ENCODE data around the gene TTC23. TPM values are rescaled to one million over a fixed set of nuclear protein-coding genes. Genes with fewer than 3 reads are reported as not detected.

TTC23 gene
- total and polyA plus RNA-seq, 8 donors = 14.0 to 41.7 (median 36.2) TPM

GRCh38 chr15:99163271-99164062 is 85.9 kb downstream of the TTC23 start:
- no peaks in the 10 kb centered on the region for H3K4me1 ChIP-seq
- ATAC-seq = no peak
- intact Hi-C loops (cut with DNase I) = no loop called here

GRCh38 chr15:99158626-99159412 is 90.6 kb downstream of the TTC23 start:
- H3K27me3 ChIP-seq = no peaks in the 10 kb centered on the region
- ATAC-seq = no peak

More at GRCh38 chr15:99163271-99164062, 85.9 kb downstream of the TTC23 start:
- DNase-seq = no peak
- Histone ChIP-seq H3K4me3 (no peak overlapping the region), H3K27ac (no peak overlapping the region), H3K27me3 (no peaks in the 10 kb centered on the region), H3K9me3 (no peaks in the 10 kb centered on the region), H3K36me3 (peaks cover 0 to 13% of the 10 kb centered on the region in 2 donors)
- TF ChIP-seq, protein P1, sequence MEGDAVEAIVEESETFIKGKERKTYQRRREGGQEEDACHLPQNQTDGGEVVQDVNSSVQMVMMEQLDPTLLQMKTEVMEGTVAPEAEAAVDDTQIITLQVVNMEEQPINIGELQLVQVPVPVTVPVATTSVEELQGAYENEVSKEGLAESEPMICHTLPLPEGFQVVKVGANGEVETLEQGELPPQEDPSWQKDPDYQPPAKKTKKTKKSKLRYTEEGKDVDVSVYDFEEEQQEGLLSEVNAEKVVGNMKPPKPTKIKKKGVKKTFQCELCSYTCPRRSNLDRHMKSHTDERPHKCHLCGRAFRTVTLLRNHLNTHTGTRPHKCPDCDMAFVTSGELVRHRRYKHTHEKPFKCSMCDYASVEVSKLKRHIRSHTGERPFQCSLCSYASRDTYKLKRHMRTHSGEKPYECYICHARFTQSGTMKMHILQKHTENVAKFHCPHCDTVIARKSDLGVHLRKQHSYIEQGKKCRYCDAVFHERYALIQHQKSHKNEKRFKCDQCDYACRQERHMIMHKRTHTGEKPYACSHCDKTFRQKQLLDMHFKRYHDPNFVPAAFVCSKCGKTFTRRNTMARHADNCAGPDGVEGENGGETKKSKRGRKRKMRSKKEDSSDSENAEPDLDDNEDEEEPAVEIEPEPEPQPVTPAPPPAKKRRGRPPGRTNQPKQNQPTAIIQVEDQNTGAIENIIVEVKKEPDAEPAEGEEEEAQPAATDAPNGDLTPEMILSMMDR (IDR thresholded peaks at IDR 0.05) = no peak

GRCh38 chr15:99157456-99157855 is 91.9 kb downstream of the TTC23 start:
- ATAC-seq = no peak
- Histone ChIP-seq H3K4me3 (no peak overlapping the region), H3K36me3 (peaks cover 0 to 15% of the 10 kb centered on the region in 2 donors), H3K4me1 (no peaks in the 10 kb centered on the region), H3K9me3 (no peaks in the 10 kb centered on the region), H3K27ac (no peak overlapping the region), H3K27me3 (no peaks in the 10 kb centered on the region)
- no peak for DNase-seq
- TF ChIP-seq, protein P1 (IDR thresholded peaks at IDR 0.05) = no peak
- intact Hi-C loops (cut with DNase I) = no loop called here

More at GRCh38 chr15:99158626-99159412, 90.6 kb downstream of the TTC23 start:
- intact Hi-C loops (cut with DNase I) = no loop called here
- Histone ChIP-seq H3K36me3 (peaks cover 0 to 19% of the 10 kb centered on the region in 2 donors), H3K4me3 (no peak overlapping the region), H3K4me1 (no peaks in the 10 kb centered on the region), H3K9me3 (no peaks in the 10 kb centered on the region), H3K27ac (no peak overlapping the region)
- no peak for DNase-seq
- TF ChIP-seq, protein P1 (IDR thresholded peaks at IDR 0.05) = no peak

DNA sequence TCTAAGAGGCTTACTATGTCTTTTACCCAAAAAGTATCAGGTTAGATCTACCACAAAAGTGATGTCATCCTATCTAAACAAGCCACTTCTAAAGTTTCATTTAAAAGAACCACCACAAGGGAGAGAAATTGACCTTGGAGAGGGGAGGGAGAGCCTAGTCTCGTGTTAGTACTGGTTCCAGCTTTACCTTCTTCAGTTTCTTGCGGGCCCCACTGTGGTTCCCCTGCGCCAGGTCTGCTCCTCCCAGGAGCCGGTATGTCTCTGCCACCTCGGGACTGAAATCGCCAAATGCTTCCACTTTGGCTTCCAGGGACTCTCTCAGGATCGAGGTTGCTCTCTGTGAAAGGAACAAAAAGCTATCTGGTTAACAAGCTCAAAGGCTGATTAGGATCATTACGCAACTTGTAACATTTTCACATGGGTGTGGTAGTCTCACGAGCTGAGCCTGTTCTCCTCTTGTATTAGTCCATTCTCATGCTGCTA is 93.4 kb downstream of the TTC23 start:
- Histone ChIP-seq H3K36me3 (peaks cover 0 to 14% of the 10 kb centered on the region in 2 donors), H3K27ac (no peak overlapping the region), H3K27me3 (no peaks in the 10 kb centered on the region), H3K4me1 (no peaks in the 10 kb centered on the region), H3K4me3 (no peak overlapping the region), H3K9me3 (no peaks in the 10 kb centered on the region)
- TF ChIP-seq, protein P1 (IDR thresholded peaks at IDR 0.05) = no peak
- no peak for DNase-seq
- peak; percentile 41 for ATAC-seq
- intact Hi-C loops (cut with DNase I) = no loop called here

DNA sequence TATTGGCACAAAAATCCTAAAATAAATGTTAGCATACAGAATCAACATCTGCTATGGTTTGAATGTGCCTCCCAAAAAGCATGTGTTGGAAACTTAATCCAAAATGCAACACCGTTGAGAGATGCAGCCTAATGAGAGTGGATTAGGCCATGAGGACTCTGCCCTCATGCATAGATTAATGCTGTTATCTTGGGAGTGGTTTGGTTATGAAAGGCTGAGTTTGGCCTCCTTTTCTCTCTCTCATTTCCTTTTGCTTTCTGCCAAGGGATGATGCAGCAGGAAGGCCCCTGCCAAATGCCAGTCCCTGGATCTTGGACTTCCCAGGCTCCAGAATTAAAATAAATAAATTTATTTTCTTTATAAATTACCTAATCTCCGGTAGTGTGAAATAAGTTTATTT is 95.1 kb downstream of the TTC23 start:
- no peak for ATAC-seq
- H3K36me3 ChIP-seq = peaks cover 0 to 15% of the 10 kb centered on the region in 2 donors
- no peak overlapping the region for H3K4me3 ChIP-seq
- DNase-seq = no peak
- intact Hi-C loops (cut with DNase I) = no loop called here
- no peaks in the 10 kb centered on the region for H3K9me3 ChIP-seq
- no peaks in the 10 kb centered on the region for H3K4me1 ChIP-seq
- no peaks in the 10 kb centered on the region for H3K27me3 ChIP-seq
- H3K27ac ChIP-seq = no peak overlapping the region
- TF ChIP-seq, protein P1 (IDR thresholded peaks at IDR 0.05) = no peak
